NCI-H1105 (cell line): ENCODE data around the gene CEP95.
"Not testable (repeated sequence)": the region's sequence is repeated elsewhere in the genome, so short reads cannot be mapped to it uniquely, and the experiment has no call there.

Experiments
- DNase-seq: peaks from one replicate; lab custom pipeline; 2025; lab: John Stamatoyannopoulos, UW

Gene CEP95

DNA sequence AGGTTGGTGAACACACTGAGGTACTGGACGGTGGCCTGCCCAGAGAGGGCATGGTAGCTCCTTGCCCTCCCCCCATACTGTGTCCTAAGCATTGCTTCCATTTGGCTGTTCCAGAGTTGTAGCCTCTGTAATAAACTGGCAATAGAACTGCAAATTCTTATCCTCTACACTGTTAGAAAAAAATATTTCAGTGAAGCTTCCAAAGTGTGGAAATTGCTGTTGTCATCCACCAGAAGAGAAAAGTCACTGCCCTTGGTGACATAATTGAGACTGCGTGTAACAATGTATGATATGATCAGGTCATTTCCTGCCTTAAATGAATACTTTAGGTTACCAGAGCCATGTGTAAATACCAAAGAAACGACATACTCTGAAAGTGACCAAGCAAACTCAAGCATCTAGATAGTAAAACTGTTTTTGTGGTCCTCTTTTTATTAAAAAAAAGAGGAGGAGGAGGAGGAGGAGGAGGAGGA lies 65.9 kb downstream of the CEP95 start:
- no peak for DNase-seq

DNA sequence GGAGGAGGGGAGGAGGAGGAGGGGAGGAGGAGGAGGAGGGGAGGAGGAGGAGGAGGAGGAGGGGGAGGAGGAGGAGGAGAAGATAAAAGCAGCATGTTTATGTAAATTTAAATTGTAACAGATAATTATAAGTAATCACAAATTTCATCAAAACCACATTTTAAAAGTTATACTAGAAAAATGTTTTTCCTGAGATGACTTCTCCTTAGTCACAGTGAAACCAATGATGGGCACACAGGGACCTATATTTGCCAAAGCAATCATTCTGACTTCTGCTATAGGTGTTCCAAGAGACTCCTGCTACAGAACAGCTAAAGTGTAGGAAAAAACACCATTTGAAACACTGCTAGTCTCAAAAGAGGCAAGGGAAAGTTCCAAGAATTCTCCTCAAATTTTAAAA lies 66.4 kb downstream of the CEP95 start:
- DNase-seq: no peak

DNA sequence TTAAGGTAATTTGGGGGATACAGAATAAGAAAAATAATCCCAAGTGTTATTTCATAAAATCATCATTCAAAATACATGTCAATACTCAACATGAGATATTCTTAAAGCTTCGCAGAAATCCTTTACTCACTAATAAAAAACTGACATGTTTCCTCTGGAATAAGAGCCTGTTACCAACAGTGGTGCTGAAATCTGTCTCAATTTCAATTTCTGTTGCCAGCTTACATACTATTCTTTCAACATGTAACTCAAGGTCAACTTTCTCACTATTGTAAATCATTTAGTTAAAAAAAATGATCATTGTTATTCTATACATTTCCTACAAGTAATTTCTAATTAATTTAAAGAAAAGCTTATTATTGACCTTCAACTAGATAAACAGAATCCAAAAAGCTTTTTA lies 67.9 kb downstream of the CEP95 start:
- DNase-seq: no peak

DNA sequence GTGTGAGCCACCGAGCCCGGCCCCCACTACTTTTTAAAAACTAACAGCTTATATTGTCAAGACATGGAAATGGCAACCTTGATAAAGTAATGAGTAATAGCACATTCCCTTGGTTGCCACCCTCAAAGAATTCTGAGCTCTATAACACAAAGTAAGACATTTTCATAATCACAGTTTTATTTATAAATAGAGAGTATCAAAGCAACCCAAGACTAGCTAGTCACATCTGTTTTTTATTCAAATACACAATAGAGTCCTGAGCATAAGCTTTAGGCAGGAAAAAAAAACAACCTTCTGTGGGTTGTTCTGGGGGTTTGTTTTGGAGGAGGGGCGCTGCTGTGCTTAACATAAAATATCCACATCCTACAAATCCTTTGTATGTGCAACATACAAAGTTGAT lies 68.7 kb downstream of the CEP95 start:
- DNase-seq: no peak

DNA sequence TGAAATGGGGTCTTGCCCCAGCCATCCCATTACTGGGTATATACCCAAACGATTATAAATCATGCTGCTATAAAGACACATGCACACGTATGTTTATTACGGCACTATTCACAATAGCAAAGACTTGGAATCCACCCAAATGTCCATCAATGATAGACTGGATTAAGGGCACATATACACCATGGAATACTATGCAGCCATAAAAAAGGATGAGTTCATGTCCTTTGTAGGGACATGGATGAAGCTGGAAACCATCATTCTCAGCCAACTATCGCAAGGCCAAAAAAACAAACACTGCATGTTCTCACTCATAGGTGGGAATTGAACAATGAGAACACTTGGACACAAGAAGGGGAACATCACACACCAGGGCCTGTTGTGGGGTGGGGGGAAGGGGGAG lies 70.2 kb downstream of the CEP95 start:
- not testable (repeated sequence) for DNase-seq

DNA sequence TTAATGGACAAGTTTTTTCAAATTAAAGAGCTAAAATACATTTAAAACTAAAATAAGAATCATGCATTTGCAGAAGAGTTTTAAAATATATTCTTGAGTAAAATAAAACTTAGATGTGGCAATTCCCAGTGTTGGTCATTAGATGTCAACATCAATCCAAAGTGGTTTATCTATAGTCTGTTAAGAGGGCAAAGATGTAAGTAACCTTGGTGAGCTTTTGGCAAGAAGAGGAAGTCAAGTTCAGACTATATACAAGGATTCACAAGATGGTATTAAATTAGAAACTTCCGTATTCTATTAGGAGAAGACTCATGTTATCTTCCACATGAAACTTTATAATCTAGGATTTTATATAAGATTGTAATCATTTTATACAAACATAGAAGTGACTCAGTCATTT lies 73.1 kb downstream of the CEP95 start:
- no peak for DNase-seq

DNA sequence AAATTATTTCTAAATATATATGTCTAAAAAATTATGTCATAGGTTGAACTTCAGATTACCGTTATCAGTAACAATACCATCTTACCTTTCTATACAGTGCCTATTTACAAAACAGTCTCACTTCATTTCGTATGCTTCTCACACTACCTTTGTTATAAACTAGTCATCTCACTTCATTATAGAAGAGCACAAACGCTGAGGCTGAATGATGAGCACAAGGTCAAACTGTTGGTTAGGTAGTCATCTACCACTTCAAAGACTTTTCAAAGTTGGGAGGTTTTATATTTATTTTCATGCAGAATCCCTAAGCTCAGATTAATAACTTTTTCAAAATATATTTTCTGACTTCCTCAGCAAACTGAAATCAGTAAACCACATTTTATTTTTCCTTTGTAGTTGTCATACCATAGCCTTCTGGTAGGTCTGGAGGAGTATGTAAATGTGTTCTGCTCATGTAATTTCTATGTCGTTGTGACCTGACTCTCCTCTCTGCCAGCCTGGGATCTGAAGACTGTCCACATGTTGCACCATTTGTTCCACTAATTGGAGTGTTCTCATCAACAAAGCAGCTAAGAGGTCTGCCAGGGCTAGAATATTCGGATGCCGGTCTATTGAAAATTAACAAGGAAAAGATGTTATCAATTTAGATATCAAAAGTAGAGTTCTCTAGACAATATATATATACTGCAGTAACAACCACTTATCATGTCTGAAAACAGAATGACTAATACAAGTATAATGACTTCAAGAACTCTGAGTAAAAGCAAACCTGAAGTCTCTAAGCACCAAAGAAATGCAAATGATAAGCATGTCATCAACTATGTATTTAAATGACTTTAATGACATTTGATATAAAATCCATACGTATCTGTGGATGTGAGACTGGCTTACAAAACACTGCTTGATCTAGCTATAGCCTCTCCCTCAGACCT lies 73.9 kb downstream of the CEP95 start:
- DNase-seq: no peak

DNA sequence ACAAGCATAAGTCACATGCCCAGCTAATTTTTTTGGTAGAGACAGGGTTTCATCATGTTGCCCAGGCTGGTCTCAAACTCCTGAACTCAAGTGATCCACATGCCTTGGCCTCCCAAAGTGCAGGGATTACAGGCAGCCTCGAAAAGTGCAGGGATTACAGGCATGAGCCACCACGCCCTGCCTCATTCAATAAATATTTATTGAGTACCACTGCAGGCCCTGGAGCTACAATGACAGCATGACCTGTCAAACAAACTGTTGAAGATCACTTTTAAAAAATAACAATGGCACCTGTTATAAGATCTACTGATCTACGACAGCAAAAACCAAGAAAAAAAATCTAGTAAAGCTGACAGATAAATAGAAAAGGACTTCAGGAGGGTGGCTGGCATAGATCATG lies 76.3 kb downstream of the CEP95 start:
- no peak for DNase-seq

DNA sequence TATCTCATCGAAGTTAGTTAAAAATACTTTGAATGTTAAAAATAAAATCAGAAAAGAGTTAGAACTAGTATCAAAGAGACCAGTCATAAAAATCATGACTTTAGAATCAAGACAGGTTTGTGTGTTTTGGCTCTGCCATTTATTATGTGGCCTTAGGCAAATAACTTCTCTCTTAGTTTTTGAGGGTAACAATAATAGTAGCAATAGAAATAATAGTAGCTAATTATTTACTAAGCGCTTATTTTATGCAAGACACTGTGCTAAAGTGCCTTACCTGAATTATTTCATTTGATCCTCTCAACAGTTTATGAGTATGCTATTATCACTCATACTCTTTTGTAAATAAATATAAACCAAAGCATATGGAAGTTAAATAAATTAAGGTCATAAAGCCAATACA lies 78.4 kb downstream of the CEP95 start:
- DNase-seq: no peak
